H9 (cell line): ENCODE measurements around the gene KDR. TPM values are rescaled to one million over a fixed set of nuclear protein-coding genes. Genes with fewer than 3 reads are reported as not detected.

Experiments
- DNase-seq: peaks from one replicate; pipeline ENCODE4 v3.0.0-alpha.2; 2017
- H2AFZ ChIP-seq: one replicate; pipeline ENCODE4 v1.6.1; 2013; ENCODE audit warnings: mild to moderate bottlenecking, low read length, control low read depth, moderate library complexity
- H2AK5ac ChIP-seq: 2 replicates; pipeline ENCODE4 v1.6.1; 2013; ENCODE audit warnings: low read length, control low read depth, mixed read lengths; ENCODE audit not compliant: insufficient read length
- H2BK120ac ChIP-seq: one replicate; pipeline ENCODE4 v1.6.1; 2013; ENCODE audit warnings: low read depth, mild to moderate bottlenecking, low read length, control low read depth, inconsistent platforms; ENCODE audit not compliant: poor library complexity, severe bottlenecking
- H2BK12ac ChIP-seq: 2 replicates; pipeline ENCODE4 v1.6.1; 2013; ENCODE audit warnings: low read length, control low read depth, mixed read lengths, low read depth; ENCODE audit not compliant: insufficient read length
- H2BK15ac ChIP-seq: 2 replicates; pipeline ENCODE4 v1.6.1; 2013; ENCODE audit warnings: low read depth, low read length, control low read depth
- H2BK20ac ChIP-seq: one replicate; pipeline ENCODE4 v1.6.1; 2013; ENCODE audit warnings: low read depth, mild to moderate bottlenecking, low read length, control low read depth, inconsistent platforms; ENCODE audit not compliant: poor library complexity, severe bottlenecking
- H2BK5ac ChIP-seq: 2 replicates; pipeline ENCODE4 v1.6.1; 2013; ENCODE audit warnings: low read length, control low read depth, mixed read lengths; ENCODE audit not compliant: insufficient read length
- H3K14ac ChIP-seq: 2 replicates; pipeline ENCODE4 v1.6.1; 2013; ENCODE audit warnings: low read length, control low read depth; ENCODE audit not compliant: insufficient read depth
- H3K18ac ChIP-seq: 2 replicates; pipeline ENCODE4 v1.6.1; 2013; ENCODE audit warnings: low read depth, mild to moderate bottlenecking, mixed read lengths, low read length, control low read depth; ENCODE audit not compliant: insufficient read length
- H3K23ac ChIP-seq: 2 replicates; pipeline ENCODE4 v1.6.1; 2013; ENCODE audit warnings: low read length, control low read depth, mixed read lengths, low read depth; ENCODE audit not compliant: insufficient read length
- H3K23me2 ChIP-seq: 2 replicates; pipeline ENCODE4 v1.6.1; 2013; ENCODE audit warnings: low read depth, mild to moderate bottlenecking, mixed read lengths, low read length, control low read depth; ENCODE audit not compliant: insufficient read length, poor library complexity, severe bottlenecking
- H3K27ac ChIP-seq: 2 replicates; pipeline ENCODE4 v1.5.1; 2013; ENCODE audit warnings: low read length, control low read depth, mixed read lengths, low read depth; ENCODE audit not compliant: insufficient read length
- H3K27me3 ChIP-seq: 2 replicates; pipeline ENCODE4 v1.6.1; 2013; ENCODE audit warnings: low read length, control low read depth, inconsistent platforms; ENCODE audit not compliant: insufficient read depth
- H3K4ac ChIP-seq: 2 replicates; pipeline ENCODE4 v1.6.1; 2013; ENCODE audit warnings: low read depth, mild to moderate bottlenecking, control low read depth, inconsistent platforms, low read length, moderate library complexity
- H3K4me1 ChIP-seq: 2 replicates; pipeline ENCODE4 v1.6.1; 2013; ENCODE audit warnings: low read length, control low read depth, inconsistent platforms; ENCODE audit not compliant: insufficient read depth
- H3K4me2 ChIP-seq: 2 replicates; pipeline ENCODE4 v1.6.1; 2013; ENCODE audit warnings: low read length, control low read depth, mixed read lengths; ENCODE audit not compliant: insufficient read length, insufficient read depth
- H3K56ac ChIP-seq: 2 replicates; pipeline ENCODE4 v1.6.1; 2013; ENCODE audit warnings: low read depth, mild to moderate bottlenecking, mixed read lengths, low read length, control low read depth; ENCODE audit not compliant: insufficient read length
- H3K79me1 ChIP-seq: 2 replicates; pipeline ENCODE4 v1.6.1; 2013; ENCODE audit warnings: low read depth, mild to moderate bottlenecking, moderate library complexity, low read length, control low read depth, inconsistent platforms; ENCODE audit not compliant: insufficient read depth, poor library complexity, severe bottlenecking
- H3K79me2 ChIP-seq: 2 replicates; pipeline ENCODE4 v1.6.1; 2013; ENCODE audit warnings: low read length, control low read depth, inconsistent platforms; ENCODE audit not compliant: insufficient read depth
- H3K9ac ChIP-seq: 2 replicates; pipeline ENCODE4 v1.6.1; 2013; ENCODE audit warnings: low read length, control low read depth, mixed read lengths; ENCODE audit not compliant: insufficient read length; ENCODE audit errors: extremely low read depth
- H3K9me3 ChIP-seq: one replicate; pipeline ENCODE4 v1.6.1; 2013; ENCODE audit warnings: low read depth, low read length, inconsistent platforms; ENCODE audit not compliant: control insufficient read depth
- H3T11ph ChIP-seq: one replicate; pipeline ENCODE4 v1.6.1; 2013; ENCODE audit warnings: mild to moderate bottlenecking, low read length, control low read depth, inconsistent platforms
- H4K20me1 ChIP-seq: one replicate; pipeline ENCODE4 v1.6.1; 2013; ENCODE audit not compliant: control insufficient read depth, insufficient read length, insufficient read depth
- H4K5ac ChIP-seq: 2 replicates; pipeline ENCODE4 v1.6.1; 2013; ENCODE audit warnings: low read depth, mild to moderate bottlenecking, mixed read lengths, low read length, control low read depth; ENCODE audit not compliant: insufficient read length
- H4K8ac ChIP-seq: replicated peaks from 2 replicates; pipeline ENCODE4 v1.6.1; 2013; ENCODE audit warnings: low read length, control low read depth, mixed read lengths, low read depth; ENCODE audit not compliant: insufficient read length
- H4K91ac ChIP-seq: 2 replicates; pipeline ENCODE4 v1.6.1; 2013; ENCODE audit warnings: low read depth, mild to moderate bottlenecking, moderate library complexity, mixed read lengths, low read length, control low read depth; ENCODE audit not compliant: insufficient read length
- H3K27ac Mint-ChIP-seq, 3 experiments: 2 replicates in 2 of 3; 3 replicates in 1 of 3; pipeline ENCODE4 v1.8.0; 2020 to 2021; ENCODE audit warnings: mixed read lengths in 3 of 3, mild to moderate bottlenecking in 1 of 3, moderate library complexity in 1 of 3
- H3K27me3 Mint-ChIP-seq: 2 replicates; pipeline ENCODE4 v1.8.0; 2021; ENCODE audit warnings: low read depth, mild to moderate bottlenecking, moderate library complexity, mixed read lengths
- H3K36me3 Mint-ChIP-seq, 3 experiments: 2 replicates in 2 of 3; 3 replicates in 1 of 3; pipeline ENCODE4 v1.8.0; 2020 to 2021; ENCODE audit warnings: low read depth in 3 of 3, mixed read lengths in 3 of 3; ENCODE audit not compliant: insufficient read depth in 1 of 3
- H3K4me1 Mint-ChIP-seq, 2 experiments: 2 replicates each; pipeline ENCODE4 v1.8.0; 2020; ENCODE audit warnings: mixed read lengths in 2 of 2
- H3K4me3 Mint-ChIP-seq, 2 experiments: 2 replicates in 1 of 2; 3 replicates in 1 of 2; pipeline ENCODE4 v1.8.0; 2020 to 2021; ENCODE audit warnings: mild to moderate bottlenecking in 2 of 2, mixed read lengths in 2 of 2, moderate library complexity in 1 of 2
- H3K9me3 Mint-ChIP-seq, 2 experiments: 2 replicates in 1 of 2; 3 replicates in 1 of 2; pipeline ENCODE4 v1.8.0; 2020; ENCODE audit warnings: mild to moderate bottlenecking in 2 of 2, mixed read lengths in 2 of 2, moderate library complexity in 1 of 2
- WGBS: extraction: QIAGEN DNeasy Blood & Tissue Kit; methylation state at CpG from one replicate; pipeline ENCODE4 v1.1.7; 2013; ENCODE audit warnings: missing lambda C conversion rate, low lambda C conversion rate, mixed read lengths; ENCODE audit not compliant: insufficient read length; ENCODE audit errors: extremely low coverage; 5-methylcytosine and 5-hydroxymethylcytosine counted together
- total RNA-seq: library from RNA; stranded (reverse); gene quantifications from 2 replicates; pipeline ENCODE4 v1.2.1, GENCODE V29; 2021
- TF ChIP-seq, protein P1 (sequence below): fragments of 200-600 bp; sonication (generic); conservative IDR thresholded peaks from 3 replicates; pipeline ENCODE4 v1.8.0; 2021; ENCODE audit warnings: antibody characterized with exemption, mild to moderate bottlenecking

KDR gene
- total RNA-seq, 1 experiment from 2014 or later: 51.4 TPM

DNA sequence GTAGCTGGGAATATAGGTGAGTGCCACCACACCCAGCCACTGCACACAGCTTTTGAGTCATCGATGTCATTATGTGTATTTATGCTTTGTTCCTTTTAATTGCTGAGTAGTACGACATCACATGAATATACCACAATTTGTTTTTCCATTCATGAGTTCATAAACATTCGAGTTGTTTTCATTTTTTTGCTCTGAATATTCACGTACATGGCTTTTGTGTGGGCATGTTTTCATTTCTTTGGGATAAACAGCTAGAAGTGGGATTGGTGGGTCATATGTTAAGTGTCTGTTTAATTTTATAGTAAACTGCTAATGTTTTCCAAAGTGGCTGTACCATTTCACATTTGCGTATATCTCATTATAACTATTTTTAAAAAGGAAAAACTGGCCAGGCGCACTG, 45.1 kb upstream of the KDR start:
- H3K27ac Mint-ChIP-seq: no peak overlapping the region; a peak in 1 of 7 replicates
- Histone ChIP-seq H3K23me2 (no peaks in the 10 kb centered on the region), H3K79me2 (no peaks in the 10 kb centered on the region), H3K27me3 (no peaks in the 10 kb centered on the region), H2BK120ac (no peak overlapping the region), H2BK15ac (no peak overlapping the region), H3K79me1 (no peaks in the 10 kb centered on the region), H3K56ac (no peak overlapping the region), H4K20me1 (no peaks in the 10 kb centered on the region), H2BK20ac (no peak overlapping the region), H3K4me1 (peaks cover 1% of the 10 kb centered on the region; the same call in 1 of the 2 replicates), H3K14ac (no peak overlapping the region), H2BK5ac (no peak overlapping the region), H4K91ac (no peak overlapping the region), H3T11ph (no peak overlapping the region), H3K9ac (no peak overlapping the region), H3K18ac (no peak overlapping the region), H2AFZ (no peak overlapping the region), H3K9me3 (no peaks in the 10 kb centered on the region), H2AK5ac (no peak overlapping the region), H4K8ac (no peak overlapping the region), H4K5ac (no peak overlapping the region), H3K4ac (no peak overlapping the region), H2BK12ac (no peak overlapping the region), H3K4me2 (no peak overlapping the region), H3K23ac (no peak overlapping the region), H3K27ac (no peak overlapping the region)
- H3K4me1 Mint-ChIP-seq: peaks cover 9 to 26% of the 10 kb centered on the region in 2 experiments; a peak in 3 of 4 replicates
- no peaks in the 10 kb centered on the region for H3K27me3 Mint-ChIP-seq
- DNase-seq: no peak
- TF ChIP-seq, protein P1, sequence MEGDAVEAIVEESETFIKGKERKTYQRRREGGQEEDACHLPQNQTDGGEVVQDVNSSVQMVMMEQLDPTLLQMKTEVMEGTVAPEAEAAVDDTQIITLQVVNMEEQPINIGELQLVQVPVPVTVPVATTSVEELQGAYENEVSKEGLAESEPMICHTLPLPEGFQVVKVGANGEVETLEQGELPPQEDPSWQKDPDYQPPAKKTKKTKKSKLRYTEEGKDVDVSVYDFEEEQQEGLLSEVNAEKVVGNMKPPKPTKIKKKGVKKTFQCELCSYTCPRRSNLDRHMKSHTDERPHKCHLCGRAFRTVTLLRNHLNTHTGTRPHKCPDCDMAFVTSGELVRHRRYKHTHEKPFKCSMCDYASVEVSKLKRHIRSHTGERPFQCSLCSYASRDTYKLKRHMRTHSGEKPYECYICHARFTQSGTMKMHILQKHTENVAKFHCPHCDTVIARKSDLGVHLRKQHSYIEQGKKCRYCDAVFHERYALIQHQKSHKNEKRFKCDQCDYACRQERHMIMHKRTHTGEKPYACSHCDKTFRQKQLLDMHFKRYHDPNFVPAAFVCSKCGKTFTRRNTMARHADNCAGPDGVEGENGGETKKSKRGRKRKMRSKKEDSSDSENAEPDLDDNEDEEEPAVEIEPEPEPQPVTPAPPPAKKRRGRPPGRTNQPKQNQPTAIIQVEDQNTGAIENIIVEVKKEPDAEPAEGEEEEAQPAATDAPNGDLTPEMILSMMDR: no peak
- peaks cover 5 to 9% of the 10 kb centered on the region in 2 experiments; a peak in 4 of 5 replicates for H3K9me3 Mint-ChIP-seq
- peaks cover 1 to 11% (median 8%) of the 10 kb centered on the region in 3 experiments; a peak in 5 of 7 replicates for H3K36me3 Mint-ChIP-seq
- WGBS: no CpG with 5 or more reads among the region's 6 CpGs
- no peak overlapping the region for H3K4me3 Mint-ChIP-seq
